ENCODE data around the gene ACTL8.
"Not testable (repeated sequence)": the region's sequence is repeated elsewhere in the genome, so short reads cannot be mapped to it uniquely, and the experiment has no call there.

ACTL8 gene

DNA sequence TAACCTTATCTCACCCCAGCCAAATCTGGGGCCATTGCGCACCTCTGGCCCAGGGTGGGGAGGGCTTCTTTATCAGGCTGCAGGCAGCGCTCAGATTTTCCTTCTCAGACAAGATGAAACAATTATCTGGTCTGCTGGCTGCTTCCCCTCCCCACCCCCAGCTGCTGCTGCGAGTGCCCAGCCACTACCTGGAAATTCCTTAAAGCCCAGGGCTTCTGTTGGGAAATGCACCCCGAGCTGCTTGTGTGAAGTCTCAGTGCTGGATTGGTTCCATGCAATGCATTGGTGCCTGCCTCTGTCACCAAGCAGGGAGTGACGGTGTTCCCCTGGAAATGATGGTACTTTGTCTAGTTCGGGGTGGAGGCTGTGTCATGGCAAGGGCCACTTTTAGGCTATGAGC lies 18.5 kb upstream of the ACTL8 start:
- DNase-seq, result no peak

DNA sequence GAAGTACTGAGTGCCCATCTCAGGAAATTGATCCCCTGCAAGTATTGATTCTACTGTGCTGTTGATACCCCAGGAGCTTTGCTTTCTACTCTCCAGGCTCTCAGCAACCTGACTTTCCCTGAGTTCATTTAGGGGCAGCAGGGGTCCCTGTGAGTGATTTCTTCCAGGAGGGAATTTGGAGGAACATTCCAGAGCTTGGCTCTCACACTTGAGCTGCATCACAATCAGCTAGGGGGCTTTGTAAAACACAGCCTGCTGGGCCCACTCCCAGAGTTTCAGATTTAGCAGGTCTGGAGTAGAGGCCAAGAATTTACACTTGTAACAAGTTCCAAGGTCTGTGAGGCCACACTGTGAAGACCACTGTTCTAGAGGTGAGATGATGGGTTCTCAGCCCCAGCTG lies 16.1 kb upstream of the ACTL8 start:
- no peak for DNase-seq

DNA sequence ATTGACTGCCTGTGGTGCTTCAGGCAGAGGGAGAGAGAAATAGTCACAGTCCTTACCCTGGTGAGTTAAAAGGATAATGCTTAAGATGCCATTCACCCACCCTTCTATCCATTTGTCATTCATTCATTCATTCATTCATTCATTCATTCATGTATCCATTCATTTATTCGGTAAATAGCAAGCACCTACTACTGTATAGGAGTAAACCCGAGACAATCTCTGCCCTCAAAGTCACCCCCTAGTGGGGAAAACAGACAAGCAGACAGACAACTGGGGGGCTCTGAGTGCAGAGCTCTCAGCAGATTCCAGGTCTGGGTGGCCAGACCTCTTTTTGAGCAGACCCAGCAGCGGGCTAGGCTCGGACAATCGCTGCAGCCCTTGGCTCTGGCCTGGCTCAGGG lies 14.1 kb upstream of the ACTL8 start:
- no peak for DNase-seq

DNA sequence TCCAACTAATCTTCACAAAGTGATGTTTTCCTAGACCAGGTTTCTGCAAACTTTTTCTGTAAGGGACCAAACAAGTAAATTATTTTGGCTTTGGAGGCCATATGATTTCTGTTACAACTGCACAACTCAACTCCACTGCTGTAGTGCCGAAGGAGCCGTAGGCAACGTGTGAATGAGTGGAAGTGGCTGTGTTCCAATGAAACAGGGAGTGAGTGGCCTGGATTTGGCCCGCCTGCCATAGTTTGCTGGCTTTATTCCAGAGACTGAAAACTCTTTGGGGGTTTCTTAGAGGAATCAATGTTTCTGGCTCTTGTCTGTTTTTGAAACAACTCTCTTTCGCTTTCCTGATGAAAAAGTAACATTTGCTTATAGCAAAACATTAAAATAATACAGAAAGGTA lies 12.6 kb upstream of the ACTL8 start:
- DNase-seq, result no peak

DNA sequence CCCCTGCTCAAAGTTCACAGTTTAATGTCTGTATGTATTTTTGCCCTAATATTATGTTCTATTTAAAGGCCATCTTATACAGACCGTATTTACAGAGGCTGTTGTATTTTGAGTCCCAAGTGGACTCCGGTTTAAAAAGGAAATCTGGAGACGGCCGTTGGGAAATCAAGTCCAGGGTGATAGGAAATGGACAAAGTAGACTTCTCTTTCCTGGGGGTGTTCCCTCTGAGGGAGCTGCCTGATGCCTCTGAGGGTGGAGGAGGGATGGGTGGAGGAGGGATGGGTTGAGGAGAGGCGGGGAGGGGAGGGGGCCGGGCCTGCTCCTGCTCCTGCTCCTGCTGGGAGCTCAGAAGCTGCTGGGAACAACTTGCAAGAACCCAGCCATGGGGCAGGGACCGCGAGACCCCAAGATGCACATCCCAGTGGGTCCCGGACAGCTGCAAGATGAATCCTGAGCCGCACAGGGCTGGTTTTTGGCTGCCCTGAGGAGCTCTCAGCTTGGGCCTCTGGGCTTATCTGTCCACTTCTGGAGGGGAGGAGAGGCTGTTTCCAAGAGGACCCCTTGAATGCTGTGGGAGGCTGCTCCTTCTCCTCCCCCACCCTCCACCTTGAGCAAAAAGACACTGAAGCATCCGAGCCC lies 12.0 kb upstream of the ACTL8 start:
- no peak for DNase-seq

DNA sequence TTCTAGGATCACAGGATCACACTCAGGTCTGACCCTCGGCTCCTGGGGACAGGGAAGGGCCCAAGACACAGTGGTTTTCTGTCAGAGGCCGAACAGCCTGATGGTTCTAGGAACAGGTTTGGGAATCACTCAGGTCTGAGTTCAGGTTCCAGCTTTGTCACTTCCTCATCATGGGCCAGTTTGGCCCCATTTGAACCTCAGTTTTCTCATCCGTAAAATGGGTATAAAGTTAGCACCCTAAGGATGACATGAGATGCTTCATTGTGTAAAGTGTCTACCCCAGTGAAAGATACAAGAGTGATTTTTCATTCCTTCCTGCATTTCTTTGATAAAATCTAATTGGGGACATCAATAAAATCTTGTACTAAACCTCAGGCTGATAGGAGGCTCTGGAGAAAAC lies 11.2 kb upstream of the ACTL8 start:
- no peak for DNase-seq

DNA sequence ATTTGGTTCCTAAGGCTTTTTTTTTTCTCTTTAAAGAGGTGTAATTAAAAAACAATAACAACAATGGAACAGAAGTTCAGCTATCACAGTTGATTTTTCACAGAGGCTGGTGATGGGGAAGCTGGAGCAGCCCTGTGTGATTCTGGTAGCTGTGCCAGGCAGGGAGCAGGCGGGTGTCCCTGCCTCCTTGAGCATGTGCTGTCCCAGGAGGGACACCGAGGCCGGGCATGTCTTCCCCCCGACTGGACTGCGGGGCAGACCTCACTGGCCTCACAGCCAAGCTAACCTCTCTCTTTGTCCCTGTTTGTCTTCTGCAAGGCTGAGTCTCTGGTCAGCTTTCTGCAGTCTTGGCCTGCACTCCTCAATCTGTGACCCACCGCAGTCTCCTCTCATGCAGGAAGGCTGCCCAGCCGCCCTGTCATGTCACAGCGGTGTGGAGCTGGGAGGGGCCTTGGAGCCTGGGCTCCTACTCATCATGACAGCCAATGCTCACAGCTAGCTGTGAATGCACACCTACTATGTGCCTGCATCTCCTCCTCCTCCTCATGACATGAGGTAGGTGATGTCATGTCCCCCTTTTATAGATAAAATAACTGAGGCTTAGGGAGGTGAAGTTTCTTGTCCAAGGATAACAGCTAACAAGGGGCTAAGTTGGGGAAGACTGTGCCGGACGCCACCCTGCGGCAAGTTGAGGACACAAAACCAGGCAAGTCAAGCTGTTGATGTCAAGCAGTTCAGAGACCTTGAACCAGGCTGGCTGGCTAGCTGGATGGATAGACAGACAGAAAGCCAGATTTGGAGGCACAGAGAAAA lies 10.3 kb upstream of the ACTL8 start:
- DNase-seq, result no peak

DNA sequence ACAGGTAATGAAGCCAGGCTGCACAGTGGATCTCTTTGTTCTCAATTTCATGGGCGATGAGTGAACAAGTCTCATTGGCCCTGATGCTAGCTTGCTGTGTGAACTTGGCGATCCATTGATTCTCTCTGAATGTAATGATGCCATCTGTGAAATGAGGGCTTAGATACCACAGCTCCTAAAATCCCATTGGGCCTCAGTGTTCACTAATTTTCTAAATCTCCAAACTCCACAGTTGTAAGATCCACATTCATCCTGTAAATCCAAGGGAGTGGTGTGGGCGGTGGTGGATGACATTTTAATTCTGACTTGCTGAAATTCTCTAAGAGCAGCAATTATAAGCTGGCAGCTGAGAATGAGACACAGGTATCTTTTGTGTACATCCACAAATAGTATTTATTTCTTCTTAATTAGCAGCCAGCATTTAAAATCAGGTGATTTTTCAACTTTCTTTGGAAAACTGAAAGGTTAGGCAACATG lies 9.6 kb upstream of the ACTL8 start:
- no peak for DNase-seq

DNA sequence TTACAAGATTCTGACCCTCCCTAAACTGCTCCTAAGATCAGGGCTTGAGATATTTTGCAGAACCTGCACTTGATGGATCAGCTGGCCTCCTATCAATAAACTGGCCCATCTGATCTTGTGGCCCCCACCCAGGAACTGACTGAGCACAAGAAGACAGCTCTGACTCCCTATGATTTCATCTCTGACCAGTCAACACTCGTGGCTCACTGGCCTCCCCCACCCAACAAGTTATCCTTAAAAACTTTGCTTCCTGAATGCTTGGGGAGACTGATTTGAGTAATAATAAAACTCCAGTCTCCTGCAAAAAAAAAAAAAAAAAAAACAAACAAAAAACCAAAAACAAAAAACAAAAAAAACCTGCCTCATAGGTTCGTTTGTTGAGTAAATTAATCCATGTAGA lies 8.9 kb upstream of the ACTL8 start:
- not testable (repeated sequence) for DNase-seq

DNA sequence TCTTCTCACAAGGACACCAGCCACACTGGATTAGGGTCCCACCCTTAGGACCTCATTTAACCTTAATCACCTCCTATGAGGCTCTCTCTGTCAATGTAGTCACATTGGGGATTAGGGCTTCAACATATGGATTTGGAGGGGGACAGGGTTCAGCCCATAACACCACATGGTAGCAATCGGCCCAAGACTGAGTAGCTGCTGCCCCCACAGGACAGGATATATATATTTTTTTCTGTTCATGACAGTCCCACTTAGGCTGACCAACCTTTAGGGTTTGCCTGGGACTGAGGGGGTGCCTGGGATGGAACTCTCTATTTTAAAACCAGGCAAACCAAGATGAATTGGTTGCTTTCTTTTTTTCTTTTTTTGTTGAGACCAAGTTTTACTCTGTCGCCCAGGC lies 8.2 kb upstream of the ACTL8 start:
- DNase-seq, result no peak

DNA sequence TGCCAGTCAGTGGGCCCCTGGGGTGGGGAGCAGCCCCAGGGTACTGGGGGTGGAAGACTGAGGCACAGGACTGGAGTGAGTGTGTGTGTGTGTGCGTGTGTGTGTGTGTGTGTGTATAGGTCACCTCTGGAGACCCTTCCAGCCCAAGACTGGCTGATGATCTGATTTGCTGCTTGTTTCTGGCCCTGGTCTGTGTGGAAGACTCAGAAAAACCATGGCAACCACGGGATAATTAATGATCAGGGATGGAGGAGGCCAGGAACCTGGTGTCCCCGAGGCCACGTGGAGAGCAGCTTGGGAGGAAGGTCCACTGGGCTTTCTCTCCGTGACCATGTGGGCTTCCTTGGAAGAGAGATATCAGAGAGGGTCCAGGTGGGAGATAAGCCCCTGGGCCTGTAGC lies 4.8 kb upstream of the ACTL8 start:
- no peak for DNase-seq

DNA sequence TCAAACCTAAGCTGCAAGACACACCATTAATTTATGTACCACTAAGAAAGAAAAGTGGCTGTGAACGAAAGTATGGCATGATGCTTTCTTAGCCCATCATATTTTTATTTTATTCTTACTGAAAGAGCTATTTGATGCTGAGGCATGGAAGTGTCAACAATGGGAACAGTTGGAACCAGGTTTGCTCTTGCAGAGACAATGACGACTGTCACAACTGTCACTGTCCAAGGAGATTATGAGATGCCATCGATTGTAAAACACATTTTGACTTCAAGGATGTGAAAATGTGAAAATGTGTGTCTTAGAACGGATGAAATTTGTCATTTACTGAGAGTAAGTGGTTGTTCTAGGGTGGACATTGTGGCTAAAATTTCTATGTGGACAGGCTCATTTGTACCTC lies 2.8 kb upstream of the ACTL8 start:
- DNase-seq, result no peak

DNA sequence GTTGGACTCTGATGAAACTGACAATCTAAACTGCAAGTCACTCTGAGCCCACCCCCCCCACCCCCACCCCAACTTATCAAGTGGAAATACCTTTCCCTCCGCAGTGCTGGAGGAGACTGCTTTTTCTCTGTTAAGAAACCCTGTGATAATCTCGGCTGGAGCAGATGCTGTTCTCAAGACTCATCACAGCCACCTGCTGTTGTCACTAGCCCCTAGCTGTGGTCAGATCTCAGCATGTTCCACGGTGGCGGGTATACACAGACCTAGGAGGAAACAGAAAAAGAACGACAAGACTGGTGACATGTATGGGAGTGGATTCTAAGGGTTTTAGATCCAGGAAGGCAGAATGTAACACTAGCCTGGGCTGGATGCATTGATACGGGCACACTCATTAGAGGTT lies 2.3 kb downstream of the ACTL8 start:
- no peak for DNase-seq

DNA sequence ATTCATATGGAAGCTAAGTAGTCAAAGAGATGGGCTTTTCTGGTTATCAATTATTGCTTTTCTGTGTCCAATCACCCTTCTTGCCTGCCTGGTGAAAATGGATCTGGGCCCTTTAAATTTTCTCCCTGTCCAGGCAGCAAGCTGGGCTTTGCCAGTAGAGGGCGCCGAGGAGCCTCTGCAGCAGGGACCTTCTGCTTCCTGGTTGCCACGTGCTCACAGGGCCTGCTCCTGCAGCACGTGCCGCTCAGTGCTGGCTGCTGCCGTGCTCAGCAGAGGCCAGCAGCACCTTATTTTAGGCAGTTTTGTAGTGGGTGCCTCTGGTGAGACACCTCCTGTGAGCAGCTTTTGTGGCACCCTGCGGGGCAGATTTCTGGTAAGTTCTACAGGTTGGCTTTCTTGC lies 4.0 kb downstream of the ACTL8 start:
- no peak for DNase-seq

DNA sequence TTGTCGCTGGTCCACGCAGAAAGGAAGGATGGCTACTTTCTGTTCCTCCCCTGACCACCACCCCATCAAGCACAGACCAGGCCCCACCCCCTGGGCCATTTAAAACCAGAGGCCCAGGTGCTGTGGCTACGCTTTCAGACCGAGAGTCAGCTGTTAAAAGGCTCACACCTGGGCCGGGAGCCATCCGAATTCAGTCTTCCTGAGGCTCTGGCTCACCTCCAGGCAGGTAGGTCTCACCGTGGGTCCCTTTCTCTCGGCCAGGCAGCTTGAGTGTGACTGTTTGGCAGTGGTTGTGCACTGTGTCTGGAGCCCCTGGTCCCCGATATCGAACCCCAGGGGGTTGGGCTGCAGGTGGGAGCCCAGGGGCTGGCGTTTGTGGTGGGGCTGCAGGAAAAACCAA lies 7.2 kb downstream of the ACTL8 start:
- no peak for DNase-seq

DNA sequence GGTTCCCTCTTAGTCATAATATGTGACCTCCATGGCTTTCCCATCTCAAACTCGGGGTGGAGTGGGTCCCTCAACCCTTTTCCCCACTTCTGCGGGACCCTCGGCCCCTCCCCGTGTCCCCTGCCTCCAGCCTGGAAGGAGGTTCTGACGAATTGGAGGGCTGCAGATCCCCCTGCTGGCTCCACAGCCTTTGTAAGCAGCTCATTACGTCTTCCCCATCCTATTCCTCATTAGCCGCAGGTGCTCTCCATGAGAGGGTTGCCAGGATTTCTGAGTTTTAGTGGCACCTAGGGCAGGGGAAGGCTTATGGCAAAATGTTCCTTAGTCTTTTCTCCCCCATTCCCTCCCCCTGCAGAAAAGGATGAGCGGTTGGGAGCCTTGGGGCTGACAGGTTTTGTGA lies 8.3 kb downstream of the ACTL8 start:
- DNase-seq, result no peak

DNA sequence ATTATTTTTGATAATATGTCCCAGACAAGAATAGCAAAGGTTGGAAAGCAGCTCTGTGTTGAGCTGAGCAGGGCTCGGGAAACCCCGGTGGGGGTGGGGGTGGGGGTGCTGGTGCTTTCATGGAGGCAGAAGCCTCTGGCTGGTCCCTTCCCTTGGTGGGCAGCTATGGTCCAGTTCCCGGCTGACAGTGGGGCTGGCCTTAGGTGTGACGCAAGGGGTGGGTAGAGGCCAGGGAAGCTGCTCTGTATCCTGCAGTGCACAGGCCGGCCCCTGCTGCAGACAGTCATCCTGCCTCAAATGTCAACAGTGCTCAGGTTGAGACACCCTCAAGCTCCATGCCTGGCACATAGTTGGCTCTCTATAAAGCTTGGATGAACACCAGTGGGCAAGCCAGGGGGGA lies 8.9 kb downstream of the ACTL8 start:
- no peak for DNase-seq

DNA sequence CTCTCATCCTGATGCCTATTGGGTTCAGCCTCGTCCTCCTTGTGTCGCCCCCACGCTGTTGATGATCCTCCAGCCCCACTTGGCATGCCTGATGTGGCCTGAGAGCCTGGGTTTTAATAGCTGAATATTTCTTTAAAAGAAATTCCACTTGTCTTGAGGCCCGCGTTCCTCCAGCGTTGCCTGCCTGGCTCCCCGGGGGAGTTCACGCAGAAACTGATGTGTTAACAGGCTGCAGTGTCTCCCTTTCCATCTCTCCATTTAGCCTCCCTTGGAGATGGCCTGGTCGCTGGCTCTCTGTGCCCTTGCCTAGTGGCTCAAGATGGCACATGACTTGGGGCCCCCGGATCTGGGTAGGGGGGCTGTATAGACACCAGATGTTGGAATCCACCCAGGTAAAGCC lies 9.5 kb downstream of the ACTL8 start:
- DNase-seq, result no peak

DNA sequence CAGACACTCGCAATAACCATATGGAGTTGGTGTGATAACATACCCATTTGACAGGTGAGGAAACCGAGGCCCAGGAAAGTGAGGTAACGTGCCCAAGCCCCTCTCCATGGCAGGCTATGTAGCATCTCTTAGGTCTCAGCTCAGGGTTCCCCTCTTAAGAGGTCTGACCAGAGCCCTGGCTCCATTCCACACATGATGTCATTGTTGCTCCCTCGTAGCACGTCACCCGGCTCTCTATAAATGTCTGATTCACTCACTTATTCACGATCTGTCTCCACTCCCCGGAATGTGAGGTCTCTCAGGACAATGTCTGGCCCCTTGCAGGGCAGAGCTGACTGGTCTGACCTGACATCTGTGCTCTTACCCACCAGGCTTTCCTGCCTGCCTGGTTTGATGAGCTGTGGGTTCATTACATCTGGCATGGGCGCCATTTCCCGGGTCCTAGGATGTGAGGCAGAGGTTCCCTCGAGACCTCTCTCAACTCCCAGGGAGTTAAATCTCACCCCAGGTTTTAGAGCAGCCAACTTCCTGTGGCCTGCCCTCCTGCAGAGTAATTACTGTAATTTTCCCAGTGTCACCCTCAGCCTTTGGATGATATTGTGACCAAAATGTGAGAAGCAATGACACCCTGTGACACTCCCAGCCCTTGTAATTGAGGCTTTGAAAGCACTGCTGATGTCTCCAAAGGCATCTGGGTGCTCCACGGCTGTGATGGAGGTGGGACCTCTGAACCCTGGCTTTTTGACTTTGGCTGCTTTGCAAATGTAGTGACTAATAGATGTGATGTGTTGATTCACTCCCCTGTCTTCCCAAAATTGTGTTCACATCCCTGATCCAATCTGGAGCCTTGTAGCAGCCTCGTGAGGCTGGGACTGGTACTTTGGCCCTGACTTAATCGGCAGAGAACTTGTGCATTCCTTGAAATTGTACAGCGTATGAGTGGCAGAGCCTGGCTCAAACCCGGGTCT lies 10.6 kb downstream of the ACTL8 start:
- no peak for DNase-seq

DNA sequence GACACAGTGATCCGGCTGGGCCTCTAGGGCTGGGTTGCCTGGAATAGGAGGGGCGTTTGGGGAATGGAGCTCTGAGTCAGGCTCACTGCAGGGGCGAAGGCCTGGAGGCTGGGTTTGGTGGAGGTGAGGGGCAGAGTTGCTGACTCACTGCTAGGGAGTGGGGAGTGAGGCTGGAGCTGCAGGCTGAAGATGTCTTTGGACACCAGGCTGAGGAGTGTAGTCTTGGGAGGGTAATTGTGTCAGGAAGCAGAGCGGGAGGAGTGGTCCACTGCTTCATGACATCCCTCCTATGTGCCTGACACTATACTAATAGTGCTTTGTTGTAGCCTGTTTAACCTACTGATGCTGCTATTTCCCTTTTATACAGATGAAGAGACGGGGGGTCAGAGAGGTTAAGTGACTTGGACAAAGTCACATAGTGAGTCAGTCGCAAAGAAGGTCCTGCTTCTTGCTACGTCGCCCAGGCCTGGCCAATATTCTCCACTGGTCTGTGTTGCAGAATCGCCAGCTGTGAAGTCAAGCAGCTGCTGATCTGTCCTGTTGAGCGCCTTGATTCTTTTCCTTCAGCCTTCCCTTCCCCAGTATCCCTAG lies 13.6 kb downstream of the ACTL8 start:
- no peak for DNase-seq

DNA sequence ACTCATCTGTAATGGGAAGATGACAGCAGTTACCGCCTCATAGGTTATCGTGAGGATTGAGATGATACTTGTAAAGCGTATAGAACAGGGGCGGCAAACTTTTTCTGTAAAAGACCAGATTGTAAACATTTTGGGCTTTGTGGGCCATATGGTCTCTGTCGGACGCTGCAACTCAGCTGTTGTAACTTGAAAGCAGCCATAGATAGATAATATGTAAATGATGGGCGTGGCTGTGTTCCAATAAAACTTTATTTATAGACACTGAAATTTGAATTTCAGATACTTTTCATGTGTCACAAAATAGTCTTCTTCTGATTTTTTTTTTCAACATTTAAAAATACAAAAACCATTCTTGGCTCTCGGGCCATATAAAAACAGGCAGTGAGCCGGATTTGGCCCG lies 15.8 kb downstream of the ACTL8 start:
- DNase-seq, result no peak

DNA sequence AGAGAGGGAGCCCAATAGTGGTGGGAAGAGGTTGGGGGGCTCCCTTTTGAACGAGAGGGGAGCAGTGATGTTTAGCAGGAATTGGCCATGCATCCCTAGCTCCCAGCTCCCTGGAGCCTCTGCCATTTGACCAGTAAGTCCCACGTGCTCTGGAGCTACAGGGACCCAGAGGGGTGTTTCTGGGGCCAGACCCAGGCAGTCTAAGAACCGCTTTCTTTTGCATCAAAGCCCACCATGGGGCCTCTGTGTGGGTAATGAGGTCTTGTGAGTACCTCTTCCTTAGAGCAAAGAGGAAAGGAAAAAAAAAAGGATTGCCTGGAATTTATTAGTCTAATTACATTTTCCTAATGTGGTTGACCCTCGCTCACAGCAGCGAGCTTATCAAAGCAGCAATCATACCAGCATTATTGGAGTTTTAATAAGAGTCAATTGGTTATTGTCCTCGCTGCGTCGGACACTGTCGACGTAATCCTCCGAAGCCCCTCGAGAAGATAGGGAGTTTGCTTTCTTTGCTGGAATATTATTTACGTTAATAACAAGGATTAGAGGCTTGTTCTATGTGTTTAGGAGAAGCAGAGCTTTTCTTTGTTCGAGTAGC lies 17.6 kb downstream of the ACTL8 start:
- DNase-seq, result no peak
